Measurements from ENCODE around the gene DLX1. TPM values are rescaled to one million over a fixed set of nuclear protein-coding genes. Genes with fewer than 3 reads are reported as not detected.

Gene DLX1
- total RNA-seq, 1 experiment from 2014 or later, result 4.7 TPM

DNA sequence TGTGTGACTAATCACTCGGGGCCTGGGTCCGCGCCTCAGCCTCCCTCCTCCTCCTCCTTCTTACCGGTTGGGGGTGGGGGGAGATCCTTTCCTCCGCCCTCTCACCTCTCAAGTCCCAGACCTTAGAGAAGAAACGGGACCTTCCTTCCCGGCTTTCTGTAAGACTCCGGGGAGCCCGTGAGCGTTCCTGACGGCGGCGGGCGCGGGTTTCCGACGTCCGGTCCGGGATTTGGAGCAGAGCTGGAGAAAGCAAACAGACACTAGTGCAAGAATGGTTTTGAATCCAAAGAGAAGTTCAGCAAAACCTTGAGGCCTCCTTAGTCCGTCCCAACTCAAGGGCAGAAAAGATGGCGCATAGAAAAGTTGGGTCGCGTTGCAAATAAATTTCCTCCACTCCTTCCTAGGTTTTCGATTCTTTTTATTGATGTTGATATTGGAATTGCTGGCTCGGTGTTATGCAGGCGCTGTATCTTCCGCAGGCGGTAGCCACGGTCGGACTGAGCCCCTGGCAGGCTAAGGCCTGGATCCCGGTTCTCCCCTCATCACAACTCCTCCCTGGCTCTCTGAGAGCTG lies 2.0 kb downstream of the DLX1 start:
- no peak for DNase-seq (ENCODE audit: low read depth in 1 of 2, low spot score in 2 of 2)
- Histone ChIP-seq H3K4me3 (no peak overlapping the region), H3K27me3 (replicated peaks) (no peaks in the 10 kb centered on the region)

DNA sequence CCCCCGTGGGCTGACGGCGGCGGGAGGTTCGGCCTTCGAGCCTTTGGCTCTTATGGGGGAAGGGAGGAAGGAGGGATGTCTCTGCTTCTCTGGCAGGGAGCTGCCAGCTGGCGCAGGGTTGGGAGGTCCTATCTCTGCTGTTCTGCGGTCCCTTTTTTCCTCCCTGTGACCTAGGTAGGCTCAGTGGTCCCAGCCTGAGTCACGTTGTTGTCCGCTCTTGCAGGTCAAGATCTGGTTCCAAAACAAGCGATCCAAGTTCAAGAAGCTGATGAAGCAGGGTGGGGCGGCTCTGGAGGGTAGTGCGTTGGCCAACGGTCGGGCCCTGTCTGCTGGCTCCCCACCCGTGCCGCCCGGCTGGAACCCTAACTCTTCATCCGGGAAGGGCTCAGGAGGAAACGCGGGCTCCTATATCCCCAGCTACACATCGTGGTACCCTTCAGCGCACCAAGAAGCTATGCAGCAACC lies 2.5 kb downstream of the DLX1 start:
- Histone ChIP-seq H3K36me3 (peaks cover 16% of the 10 kb centered on the region), H3K27ac (no peak overlapping the region), H3K9me3 (replicated peaks) (no peaks in the 10 kb centered on the region), H3K27me3 (replicated peaks) (no peaks in the 10 kb centered on the region), H3K4me3 (no peak overlapping the region), H3K4me1 (replicated peaks) (peaks cover 15% of the 10 kb centered on the region)
- no peak for DNase-seq (ENCODE audit: low read depth in 1 of 2, low spot score in 2 of 2)

More for the DNA sequence above, 2.0 kb downstream of the DLX1 start:
- peaks cover 15% of the 10 kb centered on the region for H3K4me1 ChIP-seq (replicated peaks)
- H3K27ac ChIP-seq, result no peak overlapping the region
- no peaks in the 10 kb centered on the region for H3K9me3 ChIP-seq (replicated peaks)
- peaks cover 16% of the 10 kb centered on the region for H3K36me3 ChIP-seq

DNA sequence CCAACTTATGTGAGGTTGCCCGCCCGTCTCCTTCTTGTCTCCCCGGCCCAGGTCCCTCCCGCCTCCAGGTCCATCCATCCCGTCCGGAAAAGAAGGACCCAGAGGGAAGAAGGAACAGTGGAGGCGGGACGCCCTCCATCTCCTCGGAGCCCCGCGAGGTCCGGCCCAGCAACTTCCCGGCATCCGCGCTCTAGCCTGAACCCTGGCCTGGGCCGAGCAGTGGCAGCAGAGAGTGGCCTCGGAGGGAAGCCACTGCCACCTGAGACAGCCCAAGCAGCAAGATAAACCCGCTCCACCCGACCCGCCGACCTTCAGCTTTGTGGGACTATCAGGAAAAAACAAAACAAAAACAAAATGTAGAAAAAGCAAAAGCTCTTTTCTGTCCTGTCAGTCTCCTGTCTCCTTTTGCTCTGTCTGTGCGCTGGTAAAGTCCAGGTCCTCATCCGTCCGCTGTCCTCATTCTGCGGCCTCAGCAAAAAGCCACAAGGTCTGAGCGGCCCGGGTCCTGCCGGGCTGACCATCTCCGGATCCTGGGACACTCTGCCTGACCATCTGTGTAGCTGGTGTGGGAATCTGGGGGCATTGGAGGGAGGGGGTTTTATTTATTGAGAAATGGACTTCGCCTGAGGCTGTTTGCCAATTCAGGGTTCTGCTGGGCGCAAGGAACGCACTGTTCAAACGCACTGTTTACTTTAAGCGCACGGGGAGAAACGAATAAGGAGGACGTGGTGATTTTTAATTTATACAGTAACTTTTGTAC lies 3.1 kb downstream of the DLX1 start:
- peaks cover 16% of the 10 kb centered on the region for H3K36me3 ChIP-seq
- H3K4me1 ChIP-seq (replicated peaks), result peaks cover 15% of the 10 kb centered on the region
- no peaks in the 10 kb centered on the region for H3K9me3 ChIP-seq (replicated peaks)
- no peaks in the 10 kb centered on the region for H3K27me3 ChIP-seq (replicated peaks)
- no peak overlapping the region for H3K4me3 ChIP-seq
- H3K27ac ChIP-seq, result no peak overlapping the region
- no peak for DNase-seq (ENCODE audit: low read depth in 1 of 2, low spot score in 2 of 2)

DNA sequence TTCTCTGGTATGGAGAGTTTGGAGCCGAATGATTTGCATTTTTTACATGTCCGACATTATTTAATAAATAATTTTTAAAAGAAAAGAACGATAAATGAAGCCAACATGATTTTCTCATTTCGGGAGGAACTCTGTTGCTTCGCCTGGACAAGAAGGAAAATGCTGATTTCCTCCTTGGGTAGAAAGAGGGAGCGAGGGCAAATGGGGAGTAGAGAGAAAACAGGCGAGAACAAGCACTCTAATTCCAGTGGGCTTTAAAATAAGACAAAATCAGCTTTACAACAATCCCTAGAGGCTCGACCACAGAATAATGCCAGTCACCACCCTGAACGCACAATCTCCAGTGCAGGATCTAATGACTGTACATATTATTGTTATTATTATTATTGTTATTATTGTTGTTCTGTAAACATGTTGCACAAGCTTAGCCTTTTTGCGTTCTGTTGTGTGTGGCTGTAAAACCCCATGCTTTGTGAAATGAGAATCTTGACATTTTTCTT lies 3.7 kb downstream of the DLX1 start:
- H3K27ac ChIP-seq, result no peak overlapping the region
- H3K4me3 ChIP-seq, result no peak overlapping the region
- H3K27me3 ChIP-seq (replicated peaks), result no peaks in the 10 kb centered on the region
- no peaks in the 10 kb centered on the region for H3K9me3 ChIP-seq (replicated peaks)
- no peak for DNase-seq (ENCODE audit: low read depth in 1 of 2, low spot score in 2 of 2)
- peaks cover 16% of the 10 kb centered on the region for H3K36me3 ChIP-seq
- peaks cover 14% of the 10 kb centered on the region for H3K4me1 ChIP-seq (replicated peaks)

DNA sequence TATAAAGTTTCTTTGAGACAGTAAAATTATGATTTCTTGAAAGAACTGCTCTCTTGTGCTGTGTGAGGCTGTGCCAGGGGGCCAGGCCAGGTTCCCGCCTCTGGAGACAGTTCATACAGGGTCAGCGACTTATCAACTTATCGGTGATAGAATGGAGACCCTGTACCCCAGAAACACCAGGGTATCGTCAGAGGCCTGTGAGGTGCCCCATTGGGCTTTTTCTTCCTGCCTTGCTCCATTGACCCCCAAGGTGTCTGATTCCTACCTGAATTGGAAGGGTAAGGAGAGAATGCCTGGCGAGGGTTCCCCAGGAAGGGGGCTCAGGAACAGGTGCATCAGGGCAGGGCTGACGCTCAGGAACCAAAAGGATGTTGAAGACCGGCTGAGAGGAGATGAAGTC lies 4.3 kb downstream of the DLX1 start:
- peaks cover 16% of the 10 kb centered on the region for H3K36me3 ChIP-seq
- H3K4me3 ChIP-seq, result no peak overlapping the region
- no peaks in the 10 kb centered on the region for H3K27me3 ChIP-seq (replicated peaks)
- no peaks in the 10 kb centered on the region for H3K9me3 ChIP-seq (replicated peaks)
- no peak for DNase-seq (ENCODE audit: low read depth in 1 of 2, low spot score in 2 of 2)
- H3K27ac ChIP-seq, result no peak overlapping the region
- H3K4me1 ChIP-seq (replicated peaks), result peaks cover 13% of the 10 kb centered on the region

DNA sequence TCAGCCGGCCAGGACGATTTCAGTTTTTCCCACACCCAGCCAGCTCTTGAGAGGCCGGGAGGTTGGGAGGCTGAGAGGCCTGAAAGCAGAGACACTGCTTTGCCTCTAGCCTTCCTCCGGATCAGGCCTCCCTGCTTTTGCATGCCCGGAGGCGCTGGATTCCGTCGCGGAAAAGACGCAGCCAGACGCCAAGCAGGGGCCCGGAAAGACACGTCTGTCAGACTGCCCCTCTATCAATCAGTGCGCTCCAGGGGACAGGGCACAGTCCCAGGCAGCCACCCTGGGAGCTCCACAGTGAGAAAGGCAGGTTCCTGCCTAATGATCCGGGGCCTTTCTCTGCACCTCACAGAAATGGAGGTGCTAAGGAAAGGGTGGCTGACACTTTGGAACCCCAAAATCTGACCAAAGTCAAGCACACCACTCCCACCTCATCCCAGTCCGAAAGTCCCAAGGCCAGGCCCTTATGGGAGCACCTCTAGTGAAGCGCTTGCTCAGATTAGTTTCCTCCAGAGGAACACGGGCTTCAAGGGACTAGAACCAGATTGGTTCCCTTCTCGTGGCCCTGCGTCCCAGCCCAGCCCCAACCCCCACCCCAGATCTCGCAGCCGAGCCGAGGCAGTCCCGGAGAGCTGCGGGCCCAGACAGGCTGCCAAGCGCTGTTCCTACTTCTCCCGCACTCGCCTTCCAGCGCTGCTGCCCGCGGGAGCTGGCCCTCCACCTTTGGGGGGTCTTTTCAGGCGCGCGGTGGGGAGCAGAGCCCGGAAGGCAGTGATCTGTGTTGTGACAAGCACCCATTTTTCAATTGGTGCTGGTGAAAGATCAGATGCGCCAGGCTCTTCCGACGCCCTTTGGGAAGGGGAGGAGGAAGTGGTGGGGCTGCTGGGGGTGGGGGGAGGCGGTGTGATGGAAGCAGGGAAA lies 5.0 kb downstream of the DLX1 start:
- Histone ChIP-seq H3K9me3 (replicated peaks) (no peaks in the 10 kb centered on the region), H3K27ac (no peak overlapping the region), H3K27me3 (replicated peaks) (no peaks in the 10 kb centered on the region), H3K36me3 (peaks cover 16% of the 10 kb centered on the region), H3K4me3 (no peak overlapping the region), H3K4me1 (replicated peaks) (peaks cover 17% of the 10 kb centered on the region)
- DNase-seq (ENCODE audit: low read depth in 1 of 2, low spot score in 2 of 2), result no peak

DNA sequence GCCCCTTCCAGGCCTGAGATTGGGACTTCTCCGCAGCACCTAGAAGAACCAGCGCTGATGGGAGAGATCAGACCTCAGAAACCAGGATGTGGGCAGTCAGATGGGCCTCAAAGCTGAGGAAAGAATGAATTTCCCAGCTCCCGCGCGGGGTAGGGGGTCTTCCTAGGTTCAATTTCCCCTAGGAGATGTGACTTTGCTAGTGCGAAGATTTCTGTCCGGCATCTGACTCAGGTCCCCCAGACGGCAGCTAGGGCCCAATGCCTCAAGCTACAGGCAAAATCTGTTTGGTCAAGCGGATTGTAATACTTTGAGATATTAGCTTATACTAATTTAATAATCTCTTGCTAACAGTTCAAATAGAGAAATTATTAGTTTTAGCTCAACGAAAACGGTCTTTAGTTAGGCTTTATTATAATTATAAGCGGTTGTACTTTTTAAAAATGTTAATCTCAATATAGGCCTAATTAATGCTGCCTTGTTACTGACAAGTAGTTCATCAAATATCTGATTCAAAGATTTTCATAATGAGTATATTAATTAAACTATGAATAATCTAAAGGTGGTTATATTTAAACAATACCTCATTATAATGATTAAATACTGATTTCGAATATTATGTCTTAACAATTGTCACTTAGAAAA lies 5.8 kb downstream of the DLX1 start:
- Histone ChIP-seq H3K4me1 (replicated peaks) (peaks cover 25% of the 10 kb centered on the region), H3K27me3 (replicated peaks) (no peaks in the 10 kb centered on the region), H3K36me3 (peaks cover 16% of the 10 kb centered on the region), H3K27ac (no peak overlapping the region), H3K9me3 (replicated peaks) (no peaks in the 10 kb centered on the region), H3K4me3 (no peak overlapping the region)
- DNase-seq (ENCODE audit: low read depth in 1 of 2, low spot score in 2 of 2), result peak in 1 of 2 experiments; percentile 28

DNA sequence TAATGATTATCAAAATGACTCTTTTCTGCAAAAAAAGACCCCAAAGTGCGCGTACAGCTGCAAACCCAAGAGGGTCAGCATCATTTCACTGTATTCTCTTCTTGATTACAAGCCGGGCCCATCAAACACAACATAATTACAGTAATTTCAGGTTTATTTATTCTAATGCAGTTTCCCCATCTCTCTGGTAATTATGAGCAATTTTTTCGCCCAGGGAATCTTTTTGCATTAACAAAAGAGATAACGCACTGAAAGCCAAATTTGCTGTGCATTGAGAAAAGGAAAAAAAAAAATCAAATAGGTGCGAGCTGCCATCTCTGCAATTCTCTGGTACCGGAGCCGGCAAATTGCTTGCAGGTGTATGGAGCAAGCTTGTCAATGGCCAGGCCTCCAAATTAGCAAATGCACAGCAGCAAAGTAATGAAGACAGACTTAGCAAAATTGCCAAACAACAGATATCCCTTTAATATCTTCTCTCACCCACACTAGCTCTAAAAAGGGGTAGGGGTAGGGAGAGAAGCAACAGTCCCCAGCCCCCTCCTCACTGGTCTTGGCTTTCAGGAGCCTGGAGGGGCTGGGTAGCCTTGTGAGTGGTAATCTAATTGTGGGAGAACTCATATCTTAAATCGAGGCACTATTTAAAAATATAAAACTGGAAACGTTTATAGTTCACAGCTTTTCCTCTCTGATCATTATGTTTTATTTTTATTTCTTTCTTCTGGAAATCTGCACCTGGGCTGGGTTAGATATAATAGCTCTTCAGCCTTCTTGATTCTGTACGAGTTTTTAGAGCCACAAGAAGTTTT lies 6.7 kb downstream of the DLX1 start:
- no peak overlapping the region for H3K4me3 ChIP-seq
- H3K4me1 ChIP-seq (replicated peaks), result peaks cover 24% of the 10 kb centered on the region
- H3K9me3 ChIP-seq (replicated peaks), result no peaks in the 10 kb centered on the region
- H3K27me3 ChIP-seq (replicated peaks), result no peaks in the 10 kb centered on the region
- no peak overlapping the region for H3K27ac ChIP-seq
- peaks cover 10% of the 10 kb centered on the region for H3K36me3 ChIP-seq
- DNase-seq (ENCODE audit: low read depth in 1 of 2, low spot score in 2 of 2), result no peak

DNA sequence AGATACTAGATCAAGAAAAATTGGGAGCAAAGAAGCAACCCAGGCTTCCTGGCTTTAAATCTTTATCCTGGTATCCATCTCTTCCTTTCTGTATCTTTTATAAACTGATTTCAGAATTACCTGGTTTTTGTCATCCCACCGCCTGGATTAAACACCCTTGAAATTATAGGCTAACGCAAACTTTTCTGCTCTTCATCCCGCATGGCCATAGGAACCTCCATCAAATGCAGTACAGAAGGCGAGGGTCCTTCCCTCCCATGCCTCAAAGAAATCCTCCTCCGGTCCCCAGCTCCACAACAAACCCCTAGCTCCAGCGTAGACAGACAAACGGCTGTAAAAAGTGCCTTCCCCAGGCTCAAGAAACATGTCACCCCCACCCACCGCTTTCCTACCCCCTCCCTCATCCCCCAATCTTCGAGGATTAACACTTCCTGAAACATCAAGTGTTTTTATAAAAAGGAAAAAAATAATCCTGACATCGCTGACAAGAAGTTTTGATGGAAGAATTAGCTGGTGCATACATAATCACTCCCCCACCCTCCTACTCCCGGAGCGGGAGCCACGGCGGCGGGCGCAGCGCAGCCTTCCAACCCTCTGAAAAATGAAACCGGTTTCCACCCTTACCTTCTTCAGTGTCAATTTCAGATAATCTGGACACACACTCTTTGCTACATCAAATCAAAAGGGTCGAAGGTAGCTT lies 7.6 kb downstream of the DLX1 start:
- H3K27me3 ChIP-seq (replicated peaks), result no peaks in the 10 kb centered on the region
- H3K4me3 ChIP-seq, result no peak overlapping the region

DNA sequence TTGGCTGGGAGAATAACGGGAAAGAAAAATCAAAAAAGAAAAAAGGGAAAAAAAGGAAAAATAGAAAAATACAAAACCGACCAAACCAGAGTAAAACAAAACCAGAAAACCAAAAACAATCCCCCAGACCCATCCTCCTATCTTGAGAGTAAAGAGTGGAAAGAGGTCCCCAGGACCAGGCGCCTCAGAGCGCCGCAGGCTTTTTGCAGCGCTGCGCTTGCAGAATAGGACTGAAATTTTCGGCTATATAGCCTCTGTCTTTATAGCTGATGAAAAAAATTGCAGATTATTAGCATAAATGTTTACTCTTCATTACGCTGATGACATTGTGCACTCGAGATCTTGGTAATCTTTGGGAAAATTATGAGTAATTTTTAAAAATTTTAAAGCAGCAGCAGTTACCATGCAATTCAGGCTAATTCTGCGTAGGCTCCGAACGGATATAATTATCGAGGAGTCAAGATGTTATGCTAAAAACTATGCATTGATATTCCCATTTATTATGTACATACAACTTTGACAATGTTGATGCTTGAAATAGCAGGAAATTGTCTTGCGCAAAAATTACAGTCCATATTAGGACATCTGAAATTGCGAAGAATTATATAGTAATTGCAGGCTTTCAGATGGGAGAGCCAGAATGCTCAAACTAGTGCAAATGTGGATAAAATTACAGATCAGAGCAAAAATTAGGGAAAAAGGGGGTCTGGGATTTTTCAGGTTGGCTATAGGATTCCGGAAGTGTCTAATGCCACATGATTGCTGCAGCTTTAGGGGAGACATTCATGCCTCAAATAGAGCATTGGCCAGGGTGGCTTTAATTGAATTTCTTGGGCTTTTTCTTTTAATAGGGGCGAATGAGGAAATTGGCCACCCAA lies 8.3 kb downstream of the DLX1 start:
- Histone ChIP-seq H3K4me3 (peak overlapping the region; percentile 50), H3K27ac (no peak overlapping the region), H3K27me3 (replicated peaks) (no peaks in the 10 kb centered on the region), H3K4me1 (replicated peaks) (peaks cover 41% of the 10 kb centered on the region), H3K9me3 (replicated peaks) (no peaks in the 10 kb centered on the region), H3K36me3 (no peaks in the 10 kb centered on the region; the same call in 1 of the 2 replicates)
- no peak for DNase-seq (ENCODE audit: low read depth in 1 of 2, low spot score in 2 of 2)

More for the DNA sequence above, 7.6 kb downstream of the DLX1 start:
- peaks cover 4% of the 10 kb centered on the region for H3K36me3 ChIP-seq
- no peak overlapping the region for H3K27ac ChIP-seq
- H3K9me3 ChIP-seq (replicated peaks), result no peaks in the 10 kb centered on the region
- H3K4me1 ChIP-seq (replicated peaks), result peaks cover 33% of the 10 kb centered on the region
- DNase-seq (ENCODE audit: low read depth in 1 of 2, low spot score in 2 of 2), result no peak

DNA sequence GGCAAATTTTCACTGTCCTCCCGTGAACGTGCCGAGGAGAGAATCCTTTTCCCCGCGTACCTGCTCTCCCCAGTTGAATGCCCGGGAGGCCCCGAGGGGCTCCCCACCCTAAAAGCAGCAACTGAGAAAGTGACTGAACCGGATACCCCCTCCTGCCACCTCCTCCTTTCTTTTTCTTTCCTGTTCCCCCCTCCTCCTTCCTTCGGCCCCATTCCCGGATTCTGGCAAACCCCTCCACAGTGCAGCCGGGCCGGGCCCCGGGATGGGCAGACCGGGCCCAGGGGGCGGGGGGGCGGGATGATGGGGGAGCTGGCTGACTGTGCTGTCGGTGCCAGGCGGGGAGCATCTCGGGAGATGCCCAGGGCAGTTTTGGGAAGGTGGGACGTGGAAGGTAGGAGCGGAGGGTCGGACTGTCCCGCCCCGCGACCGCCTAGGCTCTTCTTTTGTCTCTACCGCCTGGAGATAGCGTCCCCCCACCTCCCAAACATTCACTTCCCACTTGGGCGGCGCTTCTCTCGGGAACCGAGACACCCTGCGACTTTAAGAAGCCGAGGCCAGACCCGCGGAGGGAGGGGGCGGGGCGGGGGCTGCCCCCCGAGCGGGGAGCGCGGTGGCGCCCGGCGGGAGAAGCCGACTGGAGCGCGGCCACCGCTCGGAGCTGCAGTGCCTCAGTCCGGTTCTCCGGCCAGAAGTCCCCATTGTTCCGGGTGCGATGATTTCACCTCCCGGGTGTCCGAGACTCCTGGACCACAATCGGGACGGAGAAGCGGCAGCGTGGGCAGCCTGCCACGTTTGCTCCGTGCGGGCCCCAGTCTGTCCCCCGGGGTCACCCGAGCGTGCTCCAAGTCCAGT lies 9.2 kb downstream of the DLX1 start:
- DNase-seq (ENCODE audit: low read depth in 1 of 2, low spot score in 2 of 2), result peak; percentile 75 to 77
- H3K36me3 ChIP-seq, result no peaks in the 10 kb centered on the region; the same call in 1 of the 2 replicates
- H3K9me3 ChIP-seq (replicated peaks), result no peaks in the 10 kb centered on the region
- H3K27ac ChIP-seq, result peak overlapping the region; percentile 95
- no peaks in the 10 kb centered on the region for H3K27me3 ChIP-seq (replicated peaks)
- peak overlapping the region; percentile 50 for H3K4me3 ChIP-seq
- H3K4me1 ChIP-seq (replicated peaks), result peaks cover 49% of the 10 kb centered on the region
